ENCODE results near the gene GJD2. TPM values are rescaled to one million over a fixed set of nuclear protein-coding genes. Genes with fewer than 3 reads are reported as not detected.
A peak's percentile ranks its signal among the peaks of the same experiment; 100 is the strongest.

The GJD2 gene
- total RNA-seq, 1 donor from 2014 or later: not detected

GRCh38 chr15:34725556-34725955 lies 29.2 kb downstream of the GJD2 start:
- DNase-seq (ENCODE audit: low read depth in 2 of 2): no peak

- no peak for DNase-seq (ENCODE audit: low read depth in 2 of 2)
These were observed 30.3 kb downstream of the GJD2 start for GRCh38 chr15:34724481-34724880.

- DNase-seq (ENCODE audit: low read depth in 2 of 2): peak in 1 of 2 donors; percentile 19
These were observed 32.4 kb downstream of the GJD2 start for GRCh38 chr15:34722439-34722836.

GRCh38 chr15:34721802-34722438 lies 32.9 kb downstream of the GJD2 start:
- peak in 1 of 2 donors; percentile 25 for DNase-seq (ENCODE audit: low read depth in 2 of 2)

- no peak for DNase-seq (ENCODE audit: low read depth in 2 of 2)
These were observed 33.5 kb downstream of the GJD2 start for GRCh38 chr15:34721157-34721801.

- no peak for DNase-seq (ENCODE audit: low read depth in 2 of 2)
These were observed 35.1 kb downstream of the GJD2 start for GRCh38 chr15:34719695-34720094.

GRCh38 chr15:34718681-34719665 lies 35.8 kb downstream of the GJD2 start:
- no peak for DNase-seq (ENCODE audit: low read depth in 2 of 2)

GRCh38 chr15:34717729-34718128 lies 37.1 kb downstream of the GJD2 start:
- no peak for DNase-seq (ENCODE audit: low read depth in 2 of 2)

- DNase-seq (ENCODE audit: low read depth in 2 of 2): no peak
These were observed 38.7 kb downstream of the GJD2 start for GRCh38 chr15:34716111-34716510.

GRCh38 chr15:34714476-34715121 lies 40.2 kb downstream of the GJD2 start:
- no peak for DNase-seq (ENCODE audit: low read depth in 2 of 2)

- DNase-seq (ENCODE audit: low read depth in 2 of 2): no peak
These were observed 41.2 kb downstream of the GJD2 start for GRCh38 chr15:34713635-34714034.

- no peak for DNase-seq (ENCODE audit: low read depth in 2 of 2)
These were observed 44.9 kb downstream of the GJD2 start for GRCh38 chr15:34709866-34710265.

GRCh38 chr15:34708422-34708821 lies 46.4 kb downstream of the GJD2 start:
- peak; percentile 26 to 60 for DNase-seq (ENCODE audit: low read depth in 2 of 2)

GRCh38 chr15:34701536-34701935 lies 53.3 kb downstream of the GJD2 start:
- no peak for DNase-seq (ENCODE audit: low read depth in 2 of 2)

Other genes with a start within 250 kb of the GJD2 start
- 5.8 and 6.4 TPM in 2 replicates for gene GOLGA8B, start 171.3 kb downstream of the GJD2 start, total RNA-seq
- not detected in 2 replicates for gene ACTC1, start 40.6 kb upstream of the GJD2 start, total RNA-seq
- gene AQR, start 214.7 kb upstream of the GJD2 start, total RNA-seq: 16.9 and 17.3 TPM in 2 replicates
- gene ZNF770, start 233.3 kb upstream of the GJD2 start, total RNA-seq: 20.2 and 24.9 TPM in 2 replicates

Data from dermis microvascular lymphatic vessel endothelial cell (primary cell).